Naive thymus-derived CD8-positive, alpha-beta T cell (primary cell): ENCODE measurements around the gene C16orf74. TPM values are rescaled to one million over a fixed set of nuclear protein-coding genes. Genes with fewer than 3 reads are reported as not detected.

Experiments used
- ATAC-seq, 2 donors: fragments of 150-1000 bp; cut with Tn5 transposase in 1 of 2; sonication (Bioruptor Pico), chemical (Tn5 transposase) in 1 of 2; 1 replicate in 1 of 2; 2 replicates in 1 of 2; pipeline ENCODE4 v1.10.0; 2021; ENCODE audit warnings: mild to moderate bottlenecking in 2 of 2, moderate library complexity in 2 of 2
- POLR2A ChIA-PET: fragments of 350-600 bp; sonication (Branson Sonifier 250); formaldehyde crosslinking; loops from one replicate; lab custom pipeline; 2021; ENCODE audit warnings: antibody characterized with exemption; lab: Charles Lee
- DNase-seq, 10 donors: peaks; one replicate each; pipeline versions ENCODE4 v3.0.0 to v3.0.0-alpha.2; 2020 to 2022
- H3K27ac Mint-ChIP-seq, 10 donors: one replicate each; pipeline ENCODE4 v1.8.0; 2020 to 2022; ENCODE audit warnings: mild to moderate bottlenecking in 10 of 10, mixed read lengths in 10 of 10, moderate library complexity in 4 of 10, inconsistent platforms in 1 of 10
- H3K27me3 Mint-ChIP-seq, 5 donors: one replicate each; pipeline ENCODE4 v1.8.0; 2021 to 2022; ENCODE audit warnings: mixed read lengths in 5 of 5
- H3K36me3 Mint-ChIP-seq, 3 donors: one replicate each; pipeline ENCODE4 v1.8.0; 2020 to 2022; ENCODE audit warnings: mixed read lengths in 3 of 3, mild to moderate bottlenecking in 2 of 3, inconsistent platforms in 1 of 3
- H3K4me1 Mint-ChIP-seq, 4 donors: one replicate each; pipeline ENCODE4 v1.8.0; 2021 to 2022; ENCODE audit warnings: mixed read lengths in 4 of 4
- H3K4me3 Mint-ChIP-seq, 10 donors: one replicate each; pipeline ENCODE4 v1.8.0; 2020 to 2022; ENCODE audit warnings: mild to moderate bottlenecking in 10 of 10, mixed read lengths in 10 of 10, moderate library complexity in 6 of 10, inconsistent platforms in 1 of 10
- H3K9me3 Mint-ChIP-seq, 9 donors: one replicate each; pipeline ENCODE4 v1.8.0; 2020 to 2022; ENCODE audit warnings: mixed read lengths in 9 of 9, mild to moderate bottlenecking in 3 of 9, inconsistent platforms in 1 of 9, moderate library complexity in 1 of 9
- polyA plus RNA-seq, 3 donors: library from polyadenylated mRNA; unstranded; fragments of 300-500 nt; fragmentation: Illumina TruSeq; gene quantifications; one replicate each; pipeline ENCODE4 v1.2.3, GENCODE V29; 2021
- total RNA-seq, 8 experiments: library from RNA in 2 of 8; stranded (reverse) in 2 of 8; gene quantifications; one replicate each; pipeline ENCODE4 v1.2.3 and lab custom pipeline; 2021 to 2026

The C16orf74 gene
- total and polyA plus RNA-seq, 5 experiments from 2014 or later, result 16.0 to 42.3 (median 19.1) TPM

GRCh38 chr16:85676466-85676865 is 74.4 kb downstream of the C16orf74 start:
- Mint-ChIP-seq H3K4me1 (peaks cover 4 to 9% (median 8%) of the 10 kb centered on the region in 4 donors), H3K27me3 (no peaks in the 10 kb centered on the region), H3K9me3 (no peaks in the 10 kb centered on the region), H3K36me3 (peaks cover 0 to 42% (median 4%) of the 10 kb centered on the region in 3 donors), H3K4me3 (no peak overlapping the region), H3K27ac (peak overlapping the region in 2 of 10 donors; percentile 49 to 53)
- ATAC-seq (no peak), DNase-seq (peak in 1 of 10 donors; percentile 13)
- POLR2A ChIA-PET, result no interaction called here

GRCh38 chr16:85675251-85675874 is 75.5 kb downstream of the C16orf74 start:
- Mint-ChIP-seq H3K36me3 (peaks cover 0 to 51% (median 6%) of the 10 kb centered on the region in 3 donors), H3K4me3 (no peak overlapping the region), H3K4me1 (peaks cover under 1 to 4% (median 1%) of the 10 kb centered on the region in 4 donors), H3K27me3 (no peaks in the 10 kb centered on the region), H3K27ac (peak overlapping the region in 8 of 10 donors; percentile 0 to 80 (median 42)), H3K9me3 (no peaks in the 10 kb centered on the region)
- DNase-seq (peak in 1 of 10 donors; percentile 9), ATAC-seq (no peak)
- POLR2A ChIA-PET, result no interaction called here

- no peaks in the 10 kb centered on the region for H3K9me3 Mint-ChIP-seq
- no peak overlapping the region for H3K4me3 Mint-ChIP-seq
- peak overlapping the region in 9 of 10 donors; percentile 26 to 82 (median 54) for H3K27ac Mint-ChIP-seq
- POLR2A ChIA-PET, result no interaction called here
- H3K4me1 Mint-ChIP-seq, result peaks cover 0 to 2% (median under 1%) of the 10 kb centered on the region in 4 donors
- ATAC-seq (no peak), DNase-seq (no peak)
- H3K27me3 Mint-ChIP-seq, result no peaks in the 10 kb centered on the region
- H3K36me3 Mint-ChIP-seq, result peaks cover 0 to 57% (median 6%) of the 10 kb centered on the region in 3 donors
Measured at GRCh38 chr16:85674828-85675227, 76.1 kb downstream of the C16orf74 start.

GRCh38 chr16:85674418-85674755 is 76.5 kb downstream of the C16orf74 start:
- POLR2A ChIA-PET, result no interaction called here
- H3K4me1 Mint-ChIP-seq, result peaks cover 0 to 3% (median 0%) of the 10 kb centered on the region in 4 donors
- peak overlapping the region in 4 of 10 donors; percentile 26 to 80 (median 55) for H3K27ac Mint-ChIP-seq
- no peak overlapping the region for H3K4me3 Mint-ChIP-seq
- ATAC-seq, result no peak
- peaks cover 0 to 61% (median 6%) of the 10 kb centered on the region in 3 donors for H3K36me3 Mint-ChIP-seq
- DNase-seq, result no peak
- H3K27me3 Mint-ChIP-seq, result no peaks in the 10 kb centered on the region
- H3K9me3 Mint-ChIP-seq, result no peaks in the 10 kb centered on the region

GRCh38 chr16:85673529-85674417 is 77.1 kb downstream of the C16orf74 start:
- peak overlapping the region in 2 of 10 donors; percentile 32 to 62 for H3K27ac Mint-ChIP-seq
- H3K4me3 Mint-ChIP-seq, result no peak overlapping the region
- DNase-seq (peak in 1 of 10 donors; percentile 37), ATAC-seq (no peak)
- peaks cover 0 to 65% (median 6%) of the 10 kb centered on the region in 3 donors for H3K36me3 Mint-ChIP-seq
- peaks cover 0 to 3% (median 0%) of the 10 kb centered on the region in 4 donors for H3K4me1 Mint-ChIP-seq
- no peaks in the 10 kb centered on the region for H3K9me3 Mint-ChIP-seq
- POLR2A ChIA-PET, result no interaction called here
- H3K27me3 Mint-ChIP-seq, result no peaks in the 10 kb centered on the region

- no peaks in the 10 kb centered on the region for H3K9me3 Mint-ChIP-seq
- H3K36me3 Mint-ChIP-seq, result peaks cover 0 to 91% (median 11%) of the 10 kb centered on the region in 3 donors
- peak in 1 of 10 donors; percentile 27 for DNase-seq
- peak overlapping the region in 5 of 10 donors; percentile 13 to 67 (median 53) for H3K27ac Mint-ChIP-seq
- H3K27me3 Mint-ChIP-seq, result no peaks in the 10 kb centered on the region
- no peak for ATAC-seq
- POLR2A ChIA-PET, result interaction anchor here (0.6 to 1.2 kb wide), 2 partner anchors 14 to 200 kb away, joined by 3 read pairs; no protein-coding TSS in a partner anchor
- no peak overlapping the region for H3K4me3 Mint-ChIP-seq
- peaks cover 0 to 3% (median 0%) of the 10 kb centered on the region in 4 donors for H3K4me1 Mint-ChIP-seq
Measured at GRCh38 chr16:85670840-85671239, 80.1 kb downstream of the C16orf74 start.

GRCh38 chr16:85668676-85669424 is 82.0 kb downstream of the C16orf74 start:
- Mint-ChIP-seq H3K36me3 (peaks cover 0 to 92% (median 8%) of the 10 kb centered on the region in 3 donors), H3K4me3 (no peak overlapping the region), H3K27ac (peak overlapping the region in 2 of 10 donors; percentile 18 to 43), H3K27me3 (no peaks in the 10 kb centered on the region), H3K4me1 (peaks cover 0 to 3% (median 0%) of the 10 kb centered on the region in 4 donors), H3K9me3 (no peaks in the 10 kb centered on the region)
- DNase-seq (peak in 1 of 10 donors; percentile 58), ATAC-seq (no peak)
- POLR2A ChIA-PET, result no interaction called here

- Mint-ChIP-seq H3K36me3 (peaks cover 0 to 92% (median 8%) of the 10 kb centered on the region in 3 donors), H3K4me3 (no peak overlapping the region), H3K27ac (peak overlapping the region in 1 of 10 donors; percentile 52), H3K27me3 (no peaks in the 10 kb centered on the region), H3K9me3 (no peaks in the 10 kb centered on the region), H3K4me1 (peaks cover 0 to 3% (median 0%) of the 10 kb centered on the region in 4 donors)
- ATAC-seq, result no peak
- no peak for DNase-seq
- POLR2A ChIA-PET, result no interaction called here
Measured at GRCh38 chr16:85667841-85668413, 83.0 kb downstream of the C16orf74 start.

- H3K27ac Mint-ChIP-seq, result peak overlapping the region in 2 of 10 donors; percentile 24 to 81
- H3K4me1 Mint-ChIP-seq, result peaks cover 0 to 3% (median 0%) of the 10 kb centered on the region in 4 donors
- H3K4me3 Mint-ChIP-seq, result no peak overlapping the region
- H3K27me3 Mint-ChIP-seq, result no peaks in the 10 kb centered on the region
- DNase-seq (peak in 1 of 10 donors; percentile 16), ATAC-seq (no peak)
- POLR2A ChIA-PET, result no interaction called here
- H3K9me3 Mint-ChIP-seq, result no peaks in the 10 kb centered on the region
- H3K36me3 Mint-ChIP-seq, result peaks cover 0 to 92% (median 8%) of the 10 kb centered on the region in 3 donors
Measured at GRCh38 chr16:85667261-85667660, 83.6 kb downstream of the C16orf74 start.

- Mint-ChIP-seq H3K27ac (no peak overlapping the region), H3K4me3 (no peak overlapping the region), H3K9me3 (no peaks in the 10 kb centered on the region), H3K36me3 (peaks cover 0 to 86% (median 7%) of the 10 kb centered on the region in 3 donors), H3K27me3 (no peaks in the 10 kb centered on the region), H3K4me1 (peaks cover 0 to 3% (median 0%) of the 10 kb centered on the region in 4 donors)
- no peak for ATAC-seq
- POLR2A ChIA-PET, result no interaction called here
- DNase-seq, result no peak
Measured at GRCh38 chr16:85665929-85666328, 85.0 kb downstream of the C16orf74 start.

GRCh38 chr16:85665373-85665740 is 85.5 kb downstream of the C16orf74 start:
- Mint-ChIP-seq H3K36me3 (peaks cover 0 to 84% (median 6%) of the 10 kb centered on the region in 3 donors), H3K9me3 (no peaks in the 10 kb centered on the region)
- peak in 1 of 10 donors; percentile 40 for DNase-seq

More at GRCh38 chr16:85665373-85665740, 85.5 kb downstream of the C16orf74 start:
- POLR2A ChIA-PET, result no interaction called here
- no peak for ATAC-seq
- Mint-ChIP-seq H3K27ac (peak overlapping the region in 3 of 10 donors; percentile 33 to 81 (median 75)), H3K4me3 (no peak overlapping the region), H3K27me3 (no peaks in the 10 kb centered on the region), H3K4me1 (peaks cover 0 to 3% (median 0%) of the 10 kb centered on the region in 4 donors)
